ENCODE data around the gene ENO2.
A peak's percentile ranks its signal among the peaks of the same experiment; 100 is the strongest.

Gene ENO2

GRCh38 chr12:6914947-6915788, 788 bp downstream of the ENO2 start:
- DNase-seq, result no peak

GRCh38 chr12:6915789-6916285, 1.5 kb downstream of the ENO2 start:
- no peak for DNase-seq

- no peak for DNase-seq
Measured at GRCh38 chr12:6916426-6917200, 2.2 kb downstream of the ENO2 start.

- DNase-seq, result no peak
Measured at GRCh38 chr12:6917491-6918231, 3.3 kb downstream of the ENO2 start.

- DNase-seq, result no peak
Measured at GRCh38 chr12:6919588-6919987, 5.2 kb downstream of the ENO2 start.

GRCh38 chr12:6921539-6921938, 7.2 kb downstream of the ENO2 start:
- no peak for DNase-seq

- DNase-seq, result no peak
Measured at GRCh38 chr12:6921996-6922946, 7.9 kb downstream of the ENO2 start.

- DNase-seq, result no peak
Measured at GRCh38 chr12:6923003-6923732, 8.8 kb downstream of the ENO2 start.

- no peak for DNase-seq
Measured at GRCh38 chr12:6923851-6924250, 9.5 kb downstream of the ENO2 start.

- DNase-seq, result no peak
Measured at GRCh38 chr12:6925239-6925539, 10.8 kb downstream of the ENO2 start.

GRCh38 chr12:6925540-6926279, 11.3 kb downstream of the ENO2 start:
- no peak for DNase-seq

- DNase-seq, result peak; percentile 57
Measured at GRCh38 chr12:6927379-6928021, 13.1 kb downstream of the ENO2 start, which contains the start of gene ATN1. Gene ATN1, plus strand, starts transcription at chr12:6927959. Its CDS starts 6,043 bp downstream, at chr12:6934002.

GRCh38 chr12:6928022-6928702, 13.8 kb downstream of the ENO2 start:
- DNase-seq, result no peak

GRCh38 chr12:6928703-6929407, 14.5 kb downstream of the ENO2 start:
- DNase-seq, result no peak

- no peak for DNase-seq
Measured at GRCh38 chr12:6929466-6930452, 15.4 kb downstream of the ENO2 start.

GRCh38 chr12:6932766-6933165, 18.4 kb downstream of the ENO2 start:
- no peak for DNase-seq

- no peak for DNase-seq
Measured at GRCh38 chr12:6934110-6934509, 19.7 kb downstream of the ENO2 start.

Measured in activated CD4-positive, CD25-positive, alpha-beta regulatory T cell treated with anti-CD3 and anti-CD28 coated beads, Interleukin-2, amount 50 U/mL, for 72 hours (primary cell).